ENCODE data around the gene CPTP.

GRCh38 chr1:1317420-1317819 lies 7.2 kb upstream of the CPTP start:
- TF ChIP-seq CTCF (IDR thresholded peaks at IDR 0.05; ENCODE audit: low read depth, low read length) = no peak
- TF ChIP-seq MAX (IDR thresholded peaks at IDR 0.05; ENCODE audit: low read depth, low read length) = no peak
- no peak for TF ChIP-seq POLR2A (IDR thresholded peaks at IDR 0.05; ENCODE audit: extremely low read depth, insufficient read length)
- no peak for TF ChIP-seq MYC (IDR thresholded peaks at IDR 0.05; ENCODE audit: low read depth, low read length)
